Kidney (tissue), 14 donors: ENCODE data around the gene USH2A. TPM values are rescaled to one million over a fixed set of nuclear protein-coding genes. Genes with fewer than 3 reads are reported as not detected.

ENCODE experiments used
- DNase-seq, 5 donors: peaks; one replicate each; pipeline ENCODE4 v3.0.0-alpha.2; 2013 to 2020
- FAIRE-seq: peaks from 2 replicates; lab custom pipeline; 2012; peaks lifted over from hg19 to GRCh38; lab: Jason Lieb, UNC
- H3K27ac ChIP-seq, 2 donors: one replicate each; pipeline ENCODE4 v1.7.0; 2013; ENCODE audit warnings: low read depth in 2 of 2, low read length in 2 of 2, inconsistent platforms in 1 of 2
- H3K27me3 ChIP-seq: one replicate; pipeline ENCODE4 v1.7.1; 2013; ENCODE audit warnings: low read length, inconsistent platforms; ENCODE audit not compliant: control insufficient read depth, insufficient read depth
- H3K36me3 ChIP-seq, 3 donors: one replicate each; pipeline versions ENCODE4 v1.7.0 to v1.7.1; 2013; ENCODE audit warnings: low read length in 3 of 3, control low read depth in 1 of 3, inconsistent platforms in 1 of 3; ENCODE audit not compliant: insufficient read depth in 3 of 3, control insufficient read depth in 2 of 3
- H3K4me1 ChIP-seq, 3 donors: one replicate each; pipeline versions ENCODE4 v1.7.0 to v1.7.1; 2013; ENCODE audit warnings: low read length in 3 of 3, inconsistent platforms in 1 of 3, low read depth in 1 of 3; ENCODE audit not compliant: control insufficient read depth in 2 of 3, insufficient read depth in 2 of 3
- H3K4me3 ChIP-seq, 3 donors: one replicate each; pipeline versions ENCODE4 v1.7.0 to v1.8.1; 2013; ENCODE audit warnings: low read length in 3 of 3, control low read depth in 1 of 3, inconsistent platforms in 1 of 3
- H3K9ac ChIP-seq, 3 donors: one replicate each; pipeline versions ENCODE4 v1.7.0 to v1.7.1; 2013; ENCODE audit warnings: low read length in 3 of 3, control low read depth in 1 of 3, inconsistent platforms in 1 of 3
- H3K9me3 ChIP-seq, 3 donors: one replicate each; pipeline versions ENCODE4 v1.7.0 to v1.7.1; 2013; ENCODE audit warnings: low read length in 3 of 3, control low read depth in 1 of 3, inconsistent platforms in 1 of 3; ENCODE audit not compliant: control insufficient read depth in 2 of 3, insufficient read depth in 1 of 3
- intact Hi-C: fragments of 100-400 bp; cut with DNase I; formaldehyde crosslinking; loops from one replicate; pipeline ENCODE4 v1.11.1; 2022
- polyA plus RNA-seq: library from polyadenylated mRNA; stranded (reverse); fragments of 350-450 nt; fragmentation: Illumina TruSeq; extraction: RNeasy Lipid Tissue Mini Kit (QIAGEN cat#74804); gene quantifications from one replicate; pipeline ENCODE4 v1.2.3, GENCODE V29; 2014; ENCODE audit warnings: low read depth, low replicate concordance; ENCODE audit not compliant: insufficient read depth
- total RNA-seq: library from RNA; stranded (reverse); fragmentation: NEBNext Ultra II Directional; extraction: Animal tissue kit (Norgen Biotek cat#: 25700); gene quantifications from one replicate; pipeline ENCODE4 v1.2.1, GENCODE V29; 2021
- TF ChIP-seq, protein P1 (sequence below): IDR thresholded peaks from 3 replicates; pipeline ENCODE4 v1.5.1; 2012; ENCODE audit warnings: mild to moderate bottlenecking, moderate library complexity, borderline replicate concordance; ENCODE audit not compliant: insufficient read depth; ENCODE audit errors: extremely low read depth
- donor health status: control.
- donor health status: control.
- donor health status: control.
- donor health status: control.
- donor health status: control.
- donor health status: DM: yes; HTN: yes; CAD: no.
- donor health status: Normal renal cell carcinoma (clear cell type).

Gene USH2A
- total and polyA plus RNA-seq, 2 donors from 2014 or later = 0.06 TPM; not detected in 1

DNA sequence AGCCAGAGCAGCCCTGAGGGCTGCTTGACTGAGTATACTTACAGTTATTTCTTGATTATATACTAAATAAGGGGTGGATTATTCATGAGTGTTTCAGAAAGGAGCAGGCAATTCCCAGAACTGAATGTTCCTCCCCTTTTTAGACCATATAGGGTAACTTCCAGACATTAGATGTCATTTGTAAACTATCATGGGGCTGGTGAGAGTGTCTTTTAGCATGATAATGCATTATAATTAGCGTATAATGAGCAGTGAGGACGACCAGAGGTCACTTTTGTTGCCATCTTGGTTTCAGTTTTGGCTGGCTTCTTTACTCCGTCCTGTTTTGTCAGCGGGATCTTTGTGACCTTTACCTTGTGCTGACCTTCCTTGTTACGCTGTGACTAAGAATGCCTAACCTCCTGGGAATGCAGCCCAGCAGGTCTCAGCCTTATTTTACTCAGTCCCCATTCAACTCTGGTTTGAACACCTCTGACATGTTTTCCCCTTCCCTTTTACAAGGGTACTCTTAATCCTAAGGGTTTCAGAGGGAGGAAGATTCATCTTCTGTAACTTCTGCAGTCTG, 840.0 kb downstream of the USH2A start:
- no peak overlapping the region for H3K4me3 ChIP-seq
- H3K27ac ChIP-seq = peak overlapping the region; percentile 36 to 81
- H3K27me3 ChIP-seq = no peaks in the 10 kb centered on the region
- FAIRE-seq (no peak), DNase-seq (no peak)
- H3K36me3 ChIP-seq = peaks cover 2 to 10% (median 9%) of the 10 kb centered on the region in 3 donors
- H3K9ac ChIP-seq = no peak overlapping the region
- no peaks in the 10 kb centered on the region for H3K9me3 ChIP-seq
- TF ChIP-seq, protein P1, sequence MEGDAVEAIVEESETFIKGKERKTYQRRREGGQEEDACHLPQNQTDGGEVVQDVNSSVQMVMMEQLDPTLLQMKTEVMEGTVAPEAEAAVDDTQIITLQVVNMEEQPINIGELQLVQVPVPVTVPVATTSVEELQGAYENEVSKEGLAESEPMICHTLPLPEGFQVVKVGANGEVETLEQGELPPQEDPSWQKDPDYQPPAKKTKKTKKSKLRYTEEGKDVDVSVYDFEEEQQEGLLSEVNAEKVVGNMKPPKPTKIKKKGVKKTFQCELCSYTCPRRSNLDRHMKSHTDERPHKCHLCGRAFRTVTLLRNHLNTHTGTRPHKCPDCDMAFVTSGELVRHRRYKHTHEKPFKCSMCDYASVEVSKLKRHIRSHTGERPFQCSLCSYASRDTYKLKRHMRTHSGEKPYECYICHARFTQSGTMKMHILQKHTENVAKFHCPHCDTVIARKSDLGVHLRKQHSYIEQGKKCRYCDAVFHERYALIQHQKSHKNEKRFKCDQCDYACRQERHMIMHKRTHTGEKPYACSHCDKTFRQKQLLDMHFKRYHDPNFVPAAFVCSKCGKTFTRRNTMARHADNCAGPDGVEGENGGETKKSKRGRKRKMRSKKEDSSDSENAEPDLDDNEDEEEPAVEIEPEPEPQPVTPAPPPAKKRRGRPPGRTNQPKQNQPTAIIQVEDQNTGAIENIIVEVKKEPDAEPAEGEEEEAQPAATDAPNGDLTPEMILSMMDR = no peak
- peaks cover 0 to 2% (median 0%) of the 10 kb centered on the region in 3 donors for H3K4me1 ChIP-seq
- intact Hi-C loops = no loop called here

DNA sequence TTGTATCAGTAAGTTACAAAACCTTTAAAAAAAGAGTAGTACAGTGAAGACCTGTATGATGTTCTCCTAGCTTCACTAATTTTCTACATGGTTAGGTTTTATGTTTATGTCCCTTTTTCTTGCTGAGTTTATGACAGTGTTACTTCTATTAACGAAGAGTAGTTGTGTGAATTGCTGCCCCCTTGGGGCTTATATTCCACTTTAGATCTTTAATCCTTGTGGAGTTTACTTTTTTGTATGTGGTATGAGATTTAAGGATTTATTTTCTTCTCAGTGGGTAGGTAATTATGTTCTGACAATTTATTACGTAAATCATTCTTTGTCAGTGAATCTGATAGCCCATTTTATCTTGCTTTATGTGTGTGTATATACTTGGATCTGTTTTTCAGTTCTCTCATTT, 841.4 kb downstream of the USH2A start:
- intact Hi-C loops = no loop called here
- H3K4me1 ChIP-seq = peaks cover 0 to 2% (median 0%) of the 10 kb centered on the region in 3 donors
- H3K9me3 ChIP-seq = no peaks in the 10 kb centered on the region
- FAIRE-seq = no peak
- H3K9ac ChIP-seq = no peak overlapping the region
- TF ChIP-seq, protein P1 = no peak
- H3K27ac ChIP-seq = no peak overlapping the region
- no peak for DNase-seq
- peaks cover 3 to 20% (median 9%) of the 10 kb centered on the region in 3 donors for H3K36me3 ChIP-seq
- no peaks in the 10 kb centered on the region for H3K27me3 ChIP-seq
- H3K4me3 ChIP-seq = no peak overlapping the region
